ENCODE results near the gene BMP3.

Gene BMP3

GRCh38 chr4:81102107-81102506 lies 71.6 kb downstream of the BMP3 start:
- DNase-seq (ENCODE audit: low read depth in 1 of 2, low spot score in 1 of 2) = no peak

GRCh38 chr4:81106150-81106549 lies 75.6 kb downstream of the BMP3 start:
- DNase-seq (ENCODE audit: low read depth in 1 of 2, low spot score in 1 of 2) = no peak
